ENCODE measurements around the gene GALNT17.

GALNT17 gene

DNA sequence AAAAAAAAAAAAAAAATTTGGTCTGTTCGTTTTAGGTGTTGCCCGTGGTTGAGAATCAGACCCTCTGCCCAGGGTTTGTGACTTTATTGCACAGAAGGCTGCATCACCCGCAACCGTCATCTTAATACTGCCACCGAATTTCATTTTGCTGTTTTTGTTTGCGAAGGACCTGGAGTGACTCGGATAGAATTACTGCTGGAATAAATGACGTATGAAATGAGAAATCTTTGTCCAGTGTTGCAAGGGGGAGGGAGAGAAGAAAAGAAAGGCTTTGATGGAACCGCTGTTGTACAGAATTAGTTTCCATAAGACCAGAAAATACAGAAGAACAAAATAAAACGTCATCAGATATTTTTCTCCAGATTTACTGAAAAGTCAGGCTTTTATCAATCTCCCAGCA lies 103.3 kb downstream of the GALNT17 start:
- Histone ChIP-seq H3K36me3 (ENCODE audit: control insufficient read depth in 2 of 2, insufficient read depth in 1 of 2, low read length in 2 of 2) (no peaks in the 10 kb centered on the region), H3K9me3 (ENCODE audit: control insufficient read depth, insufficient read depth, low read depth, low read length) (no peaks in the 10 kb centered on the region), H3K4me3 (ENCODE audit: low read depth, low read length) (no peak overlapping the region), H3K4me1 (ENCODE audit: control insufficient read depth, insufficient read depth, low read length) (no peaks in the 10 kb centered on the region), H3K27ac (ENCODE audit: extremely low read depth, low read depth, low read length) (no peak overlapping the region)
- ChIA-PET POLR2A (no interaction called here), CTCF (no interaction called here)
- TF ChIP-seq ZNF521 (tag by site-specific recombination; IDR thresholded peaks at IDR 0.05): no peak
- no peak for TF ChIP-seq PRDM1 (tag by site-specific recombination; IDR thresholded peaks at IDR 0.05)
- TF ChIP-seq ZNF16 (tag by site-specific recombination; IDR thresholded peaks at IDR 0.05; ENCODE audit: low read depth): no peak
- no peak for TF ChIP-seq ZSCAN30 (tag by site-specific recombination; IDR thresholded peaks at IDR 0.05)
- TF ChIP-seq SETDB1 (IDR thresholded peaks at IDR 0.05; ENCODE audit: insufficient read length, low read length): no peak
- TF ChIP-seq FEZF1 (tag by site-specific recombination; IDR thresholded peaks at IDR 0.05): no peak
- TF ChIP-seq ZNF133 (tag by site-specific recombination; IDR thresholded peaks at IDR 0.05): no peak
- TF ChIP-seq GLIS1 (tag by site-specific recombination; IDR thresholded peaks at IDR 0.05): no peak
- TF ChIP-seq ZNF366 (tag by site-specific recombination; conservative IDR thresholded peaks at IDR 0.05): no peak

DNA sequence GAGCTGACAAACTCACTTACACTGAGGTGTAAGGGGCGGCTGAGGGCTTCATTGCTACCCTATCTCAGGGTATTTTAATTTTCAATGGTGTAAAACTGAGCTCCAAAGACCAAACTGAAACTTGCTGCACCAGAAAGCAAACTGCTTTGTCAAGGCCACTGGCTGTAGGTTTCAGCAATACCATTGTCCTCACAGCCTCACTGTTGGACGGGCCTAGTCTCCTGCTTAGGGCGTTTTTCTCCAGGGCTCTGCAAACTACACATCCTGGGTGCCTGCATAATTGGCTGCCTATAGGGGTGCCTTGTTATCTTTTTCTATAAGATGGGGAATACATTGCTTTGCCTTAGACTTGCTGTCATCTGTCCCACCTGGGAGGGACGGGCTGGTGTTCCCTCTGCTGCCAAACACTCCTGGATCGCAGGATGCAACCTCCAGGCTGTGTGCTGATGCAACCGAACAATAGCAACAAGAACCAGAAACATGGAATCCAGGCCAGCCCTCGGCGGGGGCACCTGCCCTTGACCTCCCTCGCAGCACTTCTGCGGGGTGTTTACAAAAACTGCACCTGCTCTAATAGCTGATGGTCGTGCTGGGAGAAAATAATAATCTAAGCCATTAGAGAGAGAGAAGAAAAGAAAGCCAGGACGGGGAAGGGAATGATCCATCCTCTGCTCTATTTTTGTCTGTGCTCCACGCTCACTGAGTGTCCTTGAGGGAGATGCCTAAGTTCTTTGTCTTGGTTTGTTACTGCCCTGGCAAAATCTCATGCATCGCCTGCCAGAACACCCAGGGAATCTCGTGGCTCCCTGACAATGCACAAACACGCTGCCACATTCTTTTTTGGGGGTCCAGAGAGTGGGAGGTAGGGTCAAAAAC lies 104.5 kb downstream of the GALNT17 start:
- CTCF ChIA-PET: no interaction called here
- POLR2A ChIA-PET: interaction anchor here (0.6 kb wide), 1 partner anchor 119 kb away, joined by 3 read pairs; no protein-coding TSS in a partner anchor
- H3K27ac ChIP-seq (ENCODE audit: extremely low read depth, low read depth, low read length): no peak overlapping the region

More for the DNA sequence above, 104.5 kb downstream of the GALNT17 start:
- TF ChIP-seq TCF7L2 (IDR thresholded peaks at IDR 0.05; ENCODE audit: borderline replicate concordance, low read depth, low read length) (no peak), ZSCAN16 (tag by site-specific recombination; IDR thresholded peaks at IDR 0.05) (no peak), ZNF658 (tag by site-specific recombination; IDR thresholded peaks at IDR 0.05) (no peak), ZNF544 (tag by site-specific recombination; IDR thresholded peaks at IDR 0.05) (no peak)
- TF ChIP-seq, protein P1, sequence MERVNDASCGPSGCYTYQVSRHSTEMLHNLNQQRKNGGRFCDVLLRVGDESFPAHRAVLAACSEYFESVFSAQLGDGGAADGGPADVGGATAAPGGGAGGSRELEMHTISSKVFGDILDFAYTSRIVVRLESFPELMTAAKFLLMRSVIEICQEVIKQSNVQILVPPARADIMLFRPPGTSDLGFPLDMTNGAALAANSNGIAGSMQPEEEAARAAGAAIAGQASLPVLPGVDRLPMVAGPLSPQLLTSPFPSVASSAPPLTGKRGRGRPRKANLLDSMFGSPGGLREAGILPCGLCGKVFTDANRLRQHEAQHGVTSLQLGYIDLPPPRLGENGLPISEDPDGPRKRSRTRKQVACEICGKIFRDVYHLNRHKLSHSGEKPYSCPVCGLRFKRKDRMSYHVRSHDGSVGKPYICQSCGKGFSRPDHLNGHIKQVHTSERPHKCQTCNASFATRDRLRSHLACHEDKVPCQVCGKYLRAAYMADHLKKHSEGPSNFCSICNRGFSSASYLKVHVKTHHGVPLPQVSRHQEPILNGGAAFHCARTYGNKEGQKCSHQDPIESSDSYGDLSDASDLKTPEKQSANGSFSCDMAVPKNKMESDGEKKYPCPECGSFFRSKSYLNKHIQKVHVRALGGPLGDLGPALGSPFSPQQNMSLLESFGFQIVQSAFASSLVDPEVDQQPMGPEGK (tag by site-specific recombination; IDR thresholded peaks at IDR 0.05): no peak
- TF ChIP-seq, protein P2, sequence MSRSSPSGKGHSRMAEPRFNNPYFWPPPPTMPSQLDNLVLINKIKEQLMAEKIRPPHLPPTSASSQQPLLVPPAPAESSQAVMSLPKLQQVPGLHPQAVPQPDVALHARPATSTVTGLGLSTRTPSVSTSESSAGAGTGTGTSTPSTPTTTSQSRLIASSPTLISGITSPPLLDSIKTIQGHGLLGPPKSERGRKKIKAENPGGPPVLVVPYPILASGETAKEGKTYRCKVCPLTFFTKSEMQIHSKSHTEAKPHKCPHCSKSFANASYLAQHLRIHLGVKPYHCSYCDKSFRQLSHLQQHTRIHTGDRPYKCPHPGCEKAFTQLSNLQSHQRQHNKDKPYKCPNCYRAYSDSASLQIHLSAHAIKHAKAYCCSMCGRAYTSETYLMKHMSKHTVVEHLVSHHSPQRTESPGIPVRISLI (tag by site-specific recombination; IDR thresholded peaks at IDR 0.05): no peak
- TF ChIP-seq, protein P3, sequence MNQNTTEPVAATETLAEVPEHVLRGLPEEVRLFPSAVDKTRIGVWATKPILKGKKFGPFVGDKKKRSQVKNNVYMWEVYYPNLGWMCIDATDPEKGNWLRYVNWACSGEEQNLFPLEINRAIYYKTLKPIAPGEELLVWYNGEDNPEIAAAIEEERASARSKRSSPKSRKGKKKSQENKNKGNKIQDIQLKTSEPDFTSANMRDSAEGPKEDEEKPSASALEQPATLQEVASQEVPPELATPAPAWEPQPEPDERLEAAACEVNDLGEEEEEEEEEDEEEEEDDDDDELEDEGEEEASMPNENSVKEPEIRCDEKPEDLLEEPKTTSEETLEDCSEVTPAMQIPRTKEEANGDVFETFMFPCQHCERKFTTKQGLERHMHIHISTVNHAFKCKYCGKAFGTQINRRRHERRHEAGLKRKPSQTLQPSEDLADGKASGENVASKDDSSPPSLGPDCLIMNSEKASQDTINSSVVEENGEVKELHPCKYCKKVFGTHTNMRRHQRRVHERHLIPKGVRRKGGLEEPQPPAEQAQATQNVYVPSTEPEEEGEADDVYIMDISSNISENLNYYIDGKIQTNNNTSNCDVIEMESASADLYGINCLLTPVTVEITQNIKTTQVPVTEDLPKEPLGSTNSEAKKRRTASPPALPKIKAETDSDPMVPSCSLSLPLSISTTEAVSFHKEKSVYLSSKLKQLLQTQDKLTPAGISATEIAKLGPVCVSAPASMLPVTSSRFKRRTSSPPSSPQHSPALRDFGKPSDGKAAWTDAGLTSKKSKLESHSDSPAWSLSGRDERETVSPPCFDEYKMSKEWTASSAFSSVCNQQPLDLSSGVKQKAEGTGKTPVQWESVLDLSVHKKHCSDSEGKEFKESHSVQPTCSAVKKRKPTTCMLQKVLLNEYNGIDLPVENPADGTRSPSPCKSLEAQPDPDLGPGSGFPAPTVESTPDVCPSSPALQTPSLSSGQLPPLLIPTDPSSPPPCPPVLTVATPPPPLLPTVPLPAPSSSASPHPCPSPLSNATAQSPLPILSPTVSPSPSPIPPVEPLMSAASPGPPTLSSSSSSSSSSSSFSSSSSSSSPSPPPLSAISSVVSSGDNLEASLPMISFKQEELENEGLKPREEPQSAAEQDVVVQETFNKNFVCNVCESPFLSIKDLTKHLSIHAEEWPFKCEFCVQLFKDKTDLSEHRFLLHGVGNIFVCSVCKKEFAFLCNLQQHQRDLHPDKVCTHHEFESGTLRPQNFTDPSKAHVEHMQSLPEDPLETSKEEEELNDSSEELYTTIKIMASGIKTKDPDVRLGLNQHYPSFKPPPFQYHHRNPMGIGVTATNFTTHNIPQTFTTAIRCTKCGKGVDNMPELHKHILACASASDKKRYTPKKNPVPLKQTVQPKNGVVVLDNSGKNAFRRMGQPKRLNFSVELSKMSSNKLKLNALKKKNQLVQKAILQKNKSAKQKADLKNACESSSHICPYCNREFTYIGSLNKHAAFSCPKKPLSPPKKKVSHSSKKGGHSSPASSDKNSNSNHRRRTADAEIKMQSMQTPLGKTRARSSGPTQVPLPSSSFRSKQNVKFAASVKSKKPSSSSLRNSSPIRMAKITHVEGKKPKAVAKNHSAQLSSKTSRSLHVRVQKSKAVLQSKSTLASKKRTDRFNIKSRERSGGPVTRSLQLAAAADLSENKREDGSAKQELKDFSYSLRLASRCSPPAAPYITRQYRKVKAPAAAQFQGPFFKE (tag by site-specific recombination; IDR thresholded peaks at IDR 0.05; ENCODE audit: borderline replicate concordance): no peak
- H3K4me1 ChIP-seq (ENCODE audit: control insufficient read depth, insufficient read depth, low read length): no peaks in the 10 kb centered on the region
- no peaks in the 10 kb centered on the region for H3K9me3 ChIP-seq (ENCODE audit: control insufficient read depth, insufficient read depth, low read depth, low read length)
- H3K4me3 ChIP-seq (ENCODE audit: low read depth, low read length): no peak overlapping the region
- H3K36me3 ChIP-seq (ENCODE audit: control insufficient read depth in 2 of 2, insufficient read depth in 1 of 2, low read length in 2 of 2): no peaks in the 10 kb centered on the region

All from HEK293 (cell line).